OCI-LY3 (cell line): ENCODE data around the gene SPAG9.

Source experiments
- H2AFZ ChIP-seq: fragments of 200-600, 300-600 bp; shearing (Covaris generic); 2 replicates; pipeline ENCODE4 v1.6.0; 2014; ENCODE audit warnings: antibody characterized with exemption, low read depth, low read length
- H3K27ac ChIP-seq: fragments of 200-600, 300-600 bp; sonication (generic); 2 replicates; pipeline ENCODE4 v1.5.1; 2014; ENCODE audit warnings: mild to moderate bottlenecking, low read length, moderate library complexity, mixed read lengths
- H3K27me3 ChIP-seq: fragments of 200-600, 300-600 bp; sonication (generic); 2 replicates; pipeline ENCODE4 v1.6.1; 2014; ENCODE audit warnings: low read depth, low read length, mixed read lengths
- H3K36me3 ChIP-seq: fragments of 200-600, 300-600 bp; sonication (generic); replicated peaks from 2 replicates; pipeline ENCODE3; 2014; ENCODE audit warnings: low read depth, low read length, mixed read lengths
- H3K4me1 ChIP-seq: fragments of 300-600, 200-600 bp; sonication (generic); 2 replicates; pipeline ENCODE4 v1.6.1; 2014; ENCODE audit warnings: low read length, mixed read lengths
- H3K4me2 ChIP-seq: fragments of 200-600, 300-600 bp; sonication (generic); 2 replicates; pipeline ENCODE4 v1.6.1; 2014; ENCODE audit warnings: low read length, mixed read lengths
- H3K4me3 ChIP-seq: fragments of 300-600, 200-600 bp; sonication (generic); 2 replicates; pipeline ENCODE4 v1.5.1; 2014; ENCODE audit warnings: antibody characterized with exemption, mild to moderate bottlenecking, low read length, moderate library complexity
- H3K79me2 ChIP-seq: fragments of 300-600, 200-600 bp; shearing (Covaris generic); 2 replicates; pipeline ENCODE4 v1.6.1; 2014; ENCODE audit warnings: mild to moderate bottlenecking, low read length, mixed read lengths
- H3K9ac ChIP-seq: fragments of 300-600, 200-600 bp; shearing (Covaris generic); 2 replicates; pipeline ENCODE4 v1.6.0; 2014; ENCODE audit warnings: mild to moderate bottlenecking, low read length, moderate library complexity
- H3K9me3 ChIP-seq: fragments of 200-600, 300-600 bp; shearing (Covaris generic); 2 replicates; pipeline ENCODE4 v1.6.1; 2014; ENCODE audit warnings: low read length, mixed read lengths; ENCODE audit not compliant: insufficient read depth
- H4K20me1 ChIP-seq: fragments of 200-600, 300-600 bp; sonication (generic); 2 replicates; pipeline ENCODE4 v1.6.1; 2016; ENCODE audit warnings: low read length, mixed read lengths; ENCODE audit not compliant: insufficient read depth
- EZH2phosphoT487 ChIP-seq: fragments of 200-600 bp; shearing (Covaris generic); IDR thresholded peaks from 2 replicates; pipeline ENCODE4 v1.6.1; 2018; ENCODE audit warnings: antibody characterized with exemption, mixed run types, low read depth
- TF ChIP-seq, protein P1 (sequence below): fragments of 200-600, 300-600 bp; sonication (generic); IDR thresholded peaks from 2 replicates; pipeline ENCODE4 v1.5.1; 2014; ENCODE audit warnings: antibody characterized with exemption, low read length, low read depth

Gene SPAG9

DNA sequence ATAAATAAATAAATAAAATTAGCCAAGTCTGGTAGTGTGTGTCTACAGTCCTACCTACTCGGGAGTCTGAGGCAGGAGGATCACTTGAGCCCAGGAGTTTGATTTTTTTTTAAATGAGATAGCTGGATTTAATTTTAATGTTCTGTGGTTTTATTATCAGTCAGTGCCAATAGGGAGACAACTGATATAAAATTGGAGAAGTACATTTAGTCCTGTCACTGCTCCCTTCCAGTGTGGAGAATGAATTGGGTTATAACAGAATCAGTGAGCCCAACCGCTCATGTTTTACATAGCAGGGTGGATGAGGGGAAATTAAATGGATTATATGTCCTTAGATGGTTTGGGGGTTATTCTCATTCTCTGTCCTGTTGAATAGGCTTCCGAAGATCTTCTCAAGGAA is 38.9 kb upstream of the SPAG9 start:
- no peak for TF ChIP-seq EZH2phosphoT487
- TF ChIP-seq, protein P1, sequence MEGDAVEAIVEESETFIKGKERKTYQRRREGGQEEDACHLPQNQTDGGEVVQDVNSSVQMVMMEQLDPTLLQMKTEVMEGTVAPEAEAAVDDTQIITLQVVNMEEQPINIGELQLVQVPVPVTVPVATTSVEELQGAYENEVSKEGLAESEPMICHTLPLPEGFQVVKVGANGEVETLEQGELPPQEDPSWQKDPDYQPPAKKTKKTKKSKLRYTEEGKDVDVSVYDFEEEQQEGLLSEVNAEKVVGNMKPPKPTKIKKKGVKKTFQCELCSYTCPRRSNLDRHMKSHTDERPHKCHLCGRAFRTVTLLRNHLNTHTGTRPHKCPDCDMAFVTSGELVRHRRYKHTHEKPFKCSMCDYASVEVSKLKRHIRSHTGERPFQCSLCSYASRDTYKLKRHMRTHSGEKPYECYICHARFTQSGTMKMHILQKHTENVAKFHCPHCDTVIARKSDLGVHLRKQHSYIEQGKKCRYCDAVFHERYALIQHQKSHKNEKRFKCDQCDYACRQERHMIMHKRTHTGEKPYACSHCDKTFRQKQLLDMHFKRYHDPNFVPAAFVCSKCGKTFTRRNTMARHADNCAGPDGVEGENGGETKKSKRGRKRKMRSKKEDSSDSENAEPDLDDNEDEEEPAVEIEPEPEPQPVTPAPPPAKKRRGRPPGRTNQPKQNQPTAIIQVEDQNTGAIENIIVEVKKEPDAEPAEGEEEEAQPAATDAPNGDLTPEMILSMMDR: no peak
- Histone ChIP-seq H3K79me2 (peaks cover 55% of the 10 kb centered on the region), H2AFZ (no peak overlapping the region), H4K20me1 (no peaks in the 10 kb centered on the region), H3K4me1 (peaks cover 13% of the 10 kb centered on the region; the same call in 1 of the 2 replicates), H3K4me3 (no peak overlapping the region), H3K9ac (no peak overlapping the region), H3K4me2 (no peak overlapping the region), H3K36me3 (peaks cover 47% of the 10 kb centered on the region), H3K27ac (no peak overlapping the region), H3K9me3 (no peaks in the 10 kb centered on the region), H3K27me3 (no peaks in the 10 kb centered on the region)

DNA sequence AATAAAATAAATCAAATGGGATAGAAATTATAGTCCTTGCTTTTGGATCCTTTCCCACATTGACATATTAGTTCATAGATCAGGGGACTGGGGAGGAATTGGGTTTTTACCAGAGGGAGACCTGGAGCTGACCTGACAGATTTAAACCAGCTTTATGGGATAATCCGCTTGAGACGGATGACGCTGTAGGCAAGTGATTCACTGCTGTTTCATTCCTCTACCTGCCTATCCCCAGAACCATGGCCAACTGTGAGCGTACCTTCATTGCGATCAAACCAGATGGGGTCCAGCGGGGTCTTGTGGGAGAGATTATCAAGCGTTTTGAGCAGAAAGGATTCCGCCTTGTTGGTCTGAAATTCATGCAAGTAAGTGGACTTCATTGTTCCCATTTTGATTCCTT is 34.7 kb upstream of the SPAG9 start:
- Histone ChIP-seq H3K9ac (no peak overlapping the region), H3K36me3 (peaks cover 29% of the 10 kb centered on the region), H4K20me1 (no peaks in the 10 kb centered on the region), H3K79me2 (peaks cover 68% of the 10 kb centered on the region), H2AFZ (no peak overlapping the region), H3K9me3 (no peaks in the 10 kb centered on the region), H3K4me3 (peak overlapping the region; percentile 94; the same call in 1 of the 2 replicates), H3K27ac (no peak overlapping the region), H3K4me2 (0 out of 2 replicates have a peak overlapping the region, but pooled peaks have one; percentile 95), H3K27me3 (no peaks in the 10 kb centered on the region), H3K4me1 (peaks cover 19% of the 10 kb centered on the region)
- TF ChIP-seq EZH2phosphoT487: no peak
- TF ChIP-seq, protein P1: no peak

DNA sequence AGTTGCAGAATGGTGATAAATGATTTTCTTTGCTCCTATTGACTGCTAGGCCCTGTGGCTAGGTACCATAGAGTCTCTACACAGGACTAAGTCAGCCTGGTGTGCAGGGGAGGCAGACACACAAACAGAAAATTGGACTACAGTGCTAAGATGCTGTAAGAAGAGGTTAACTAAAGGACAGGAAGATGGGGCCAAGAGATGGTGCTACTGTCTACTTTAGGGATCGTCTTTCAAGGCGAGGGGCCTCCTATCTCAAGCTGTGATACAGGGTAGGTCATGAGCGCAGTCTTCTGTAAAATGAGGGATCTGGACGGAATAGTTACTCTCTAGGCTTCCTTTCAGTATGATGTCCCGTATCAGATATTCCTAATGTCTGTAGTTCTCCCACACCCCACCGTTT is 33.5 kb upstream of the SPAG9 start:
- no peaks in the 10 kb centered on the region for H3K27me3 ChIP-seq
- H4K20me1 ChIP-seq: no peaks in the 10 kb centered on the region
- TF ChIP-seq, protein P1: no peak
- TF ChIP-seq EZH2phosphoT487: no peak
- no peaks in the 10 kb centered on the region for H3K9me3 ChIP-seq
- peak overlapping the region; percentile 95 for H3K4me2 ChIP-seq
- H3K4me3 ChIP-seq: peak overlapping the region; percentile 94
- H3K27ac ChIP-seq: peak overlapping the region; percentile 61
- H3K4me1 ChIP-seq: peaks cover 19% of the 10 kb centered on the region
- H3K9ac ChIP-seq: peak overlapping the region; percentile 85
- peaks cover 59% of the 10 kb centered on the region for H3K79me2 ChIP-seq
- H2AFZ ChIP-seq: no peak overlapping the region
- peaks cover 21% of the 10 kb centered on the region for H3K36me3 ChIP-seq

DNA sequence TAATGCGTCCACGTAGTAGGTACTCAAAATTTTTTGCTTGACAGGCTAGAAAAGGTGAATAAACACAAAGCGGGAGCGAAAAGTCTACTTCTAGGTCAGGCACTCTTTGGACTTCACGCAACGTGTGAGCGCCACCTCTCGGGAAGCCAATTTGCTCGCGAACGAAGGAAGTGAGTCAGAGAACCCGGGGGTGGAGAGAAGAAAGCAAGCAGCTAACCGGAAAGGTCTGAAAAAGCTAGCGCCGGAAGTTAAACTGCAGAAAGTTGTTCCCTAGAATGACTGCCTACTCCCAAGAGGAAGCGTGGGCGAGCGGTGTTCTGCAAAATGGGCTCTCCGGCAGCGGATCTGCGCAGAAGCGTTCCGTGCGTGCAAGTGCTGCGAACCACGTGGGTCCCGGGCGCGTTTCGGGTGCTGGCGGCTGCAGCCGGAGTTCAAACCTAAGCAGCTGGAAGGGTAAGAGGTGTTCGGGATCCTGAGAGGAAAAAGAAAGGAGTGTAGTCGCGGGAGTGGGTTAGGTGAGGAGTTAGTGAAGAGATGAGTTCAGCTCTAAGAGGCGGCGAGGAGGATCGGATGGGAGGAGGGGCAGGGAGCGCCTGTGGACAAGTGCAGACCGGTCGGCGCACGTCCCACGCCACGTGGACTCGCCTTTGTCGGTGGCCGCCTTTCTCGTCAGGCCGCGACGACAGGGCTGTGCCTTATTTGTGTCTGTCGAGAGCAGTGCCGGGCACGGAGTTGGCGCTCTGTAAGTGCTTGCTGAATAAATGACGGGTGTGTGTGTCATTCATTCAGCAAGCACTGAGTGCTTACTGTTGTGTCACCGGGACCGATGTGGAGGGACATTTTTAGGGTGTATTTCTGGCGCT is 32.8 kb upstream of the SPAG9 start, which contains the start of gene NME1:
Gene NME1, plus strand, starts transcription at position 350 of the 863 bp plus-strand sequence. CDS start 2,096 bp downstream, outside the sequence.
- H3K9me3 ChIP-seq: no peaks in the 10 kb centered on the region
- H3K9ac ChIP-seq: peak within 1 kb of the TSS; percentile 85
- peak within 1 kb of the TSS; percentile 95 for H3K4me2 ChIP-seq
- peaks cover 19% of the 10 kb centered on the region for H3K36me3 ChIP-seq
- peak within 1 kb of the TSS; percentile 94 for H3K4me3 ChIP-seq
- H3K4me1 ChIP-seq: peaks cover 19% of the 10 kb centered on the region
- no peaks in the 10 kb centered on the region for H3K27me3 ChIP-seq
- peak within 1 kb of the TSS; percentile 65 for H3K27ac ChIP-seq
- H3K79me2 ChIP-seq: peaks cover 51% of the 10 kb centered on the region
- no peaks in the 10 kb centered on the region for H4K20me1 ChIP-seq
- peak within 1 kb of the TSS; percentile 97 for H2AFZ ChIP-seq
- TF ChIP-seq, protein P1: peak; percentile 89
- TF ChIP-seq EZH2phosphoT487: no peak
